ENCODE data around the gene RBM47.
"Not testable (repeated sequence)": the region's sequence is repeated elsewhere in the genome, so short reads cannot be mapped to it uniquely, and the experiment has no call there.

Gene RBM47

DNA sequence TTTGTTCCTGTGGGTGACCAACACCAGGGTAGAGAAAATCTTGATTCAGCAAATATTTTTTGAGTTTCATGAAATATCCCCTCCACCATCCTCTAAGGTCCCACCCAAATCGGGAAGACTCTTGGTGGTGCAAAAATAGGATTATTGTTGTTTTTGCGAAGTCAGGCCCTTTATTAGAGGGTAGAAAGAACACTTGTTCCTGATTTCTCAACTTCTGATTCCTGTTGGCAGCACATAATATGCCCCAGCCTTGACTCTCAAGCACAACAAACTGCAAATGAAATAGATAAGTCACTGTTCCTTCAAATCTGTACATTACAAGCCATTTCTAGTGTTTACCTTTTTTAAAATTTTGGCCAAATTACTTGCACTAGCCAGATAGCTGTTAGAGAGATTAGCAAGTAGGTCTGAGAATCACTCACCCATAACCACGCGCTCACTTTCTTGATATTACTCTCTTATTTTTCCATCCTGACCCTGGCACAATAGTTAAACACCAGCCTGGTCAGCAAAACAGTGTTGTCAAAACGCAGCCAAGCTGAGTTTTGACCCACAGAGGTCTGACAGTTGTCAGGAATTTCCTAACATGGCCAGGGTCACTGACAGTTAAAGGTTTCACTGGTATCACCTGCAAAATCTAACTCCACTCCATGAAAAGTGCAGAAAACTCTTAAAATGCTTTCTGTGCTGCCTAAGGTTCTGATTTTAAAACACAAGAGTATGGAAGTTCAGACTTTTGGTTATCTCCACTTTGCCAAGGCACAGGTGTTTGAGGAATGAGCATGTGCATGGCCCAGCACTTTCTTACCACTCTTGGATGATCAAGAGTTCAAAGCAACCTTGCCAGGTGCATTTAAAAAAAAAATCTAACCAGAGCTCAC lies 69.8 kb downstream of the RBM47 start:
- DNase-seq, result no peak

GRCh38 chr4:40557736-40558135 lies 71.9 kb downstream of the RBM47 start:
- DNase-seq, result no peak

- no peak for DNase-seq
Observed at GRCh38 chr4:40555176-40555900, 74.3 kb downstream of the RBM47 start.

GRCh38 chr4:40554641-40555040 lies 75.0 kb downstream of the RBM47 start:
- not testable (repeated sequence) for DNase-seq

DNA sequence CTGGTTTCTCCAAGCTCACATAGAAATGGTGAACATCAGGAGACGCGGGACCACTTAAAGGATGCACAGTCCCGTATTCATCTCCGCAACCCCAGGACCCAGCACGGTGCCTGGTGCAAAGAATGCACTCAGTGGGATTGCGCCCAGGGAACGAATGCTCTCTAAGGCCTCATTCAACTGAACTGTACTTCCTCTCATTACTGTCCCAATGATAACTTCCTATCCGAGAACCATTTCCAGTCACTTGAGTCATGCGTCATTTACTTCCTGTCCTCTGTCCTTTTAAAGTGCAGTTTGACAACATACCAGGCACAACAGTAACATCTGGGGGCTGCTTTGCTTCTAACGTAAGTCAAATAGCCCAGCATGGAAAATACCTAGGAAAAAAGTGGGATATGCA lies 75.7 kb downstream of the RBM47 start:
- no peak for DNase-seq

DNA sequence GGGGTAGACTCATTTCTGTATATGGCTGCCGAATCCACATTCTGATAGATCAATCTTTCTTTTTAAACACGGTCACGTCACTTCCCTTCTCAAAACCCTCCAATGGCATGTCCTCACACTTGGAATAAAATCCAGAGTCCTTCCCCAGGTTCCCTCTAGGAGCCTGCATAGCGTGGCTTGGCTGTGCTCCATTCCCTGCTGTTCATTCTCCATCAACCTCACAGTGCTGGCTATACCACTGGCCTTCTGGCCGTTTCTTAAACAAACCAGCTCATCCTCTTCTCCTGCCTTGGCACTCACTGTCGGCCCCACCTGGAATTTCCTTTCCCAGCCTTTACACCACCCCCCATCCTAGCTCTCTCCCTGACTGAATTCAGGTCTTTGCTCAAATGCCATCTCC lies 77.1 kb downstream of the RBM47 start:
- no peak for DNase-seq

- peak; percentile 31 to 54 for DNase-seq
Observed at GRCh38 chr4:40551568-40552136, 78.0 kb downstream of the RBM47 start.

- no peak for DNase-seq
Observed at GRCh38 chr4:40550948-40551462, 78.7 kb downstream of the RBM47 start.

- no peak for DNase-seq
Observed at GRCh38 chr4:40550196-40550595, 79.5 kb downstream of the RBM47 start.

DNA sequence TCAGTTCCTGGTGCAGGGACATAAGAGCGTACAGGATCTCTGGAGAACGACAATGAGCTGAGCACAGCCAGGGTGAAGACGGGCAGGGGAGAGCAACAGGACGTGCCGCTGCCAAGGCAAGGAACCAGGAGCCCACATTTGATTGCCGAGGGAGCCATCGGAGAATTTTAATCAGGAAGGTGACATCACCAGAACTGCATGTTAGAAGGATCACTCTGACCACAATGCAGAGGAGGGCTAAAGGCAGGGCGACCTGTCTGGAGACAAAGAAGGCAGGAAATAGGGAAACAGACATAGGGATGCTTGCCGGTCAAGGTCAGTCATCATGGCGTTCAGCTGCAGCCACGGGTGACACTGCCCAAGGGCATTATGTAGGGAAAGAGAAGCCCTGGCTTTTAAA lies 81.4 kb downstream of the RBM47 start:
- DNase-seq, result no peak

DNA sequence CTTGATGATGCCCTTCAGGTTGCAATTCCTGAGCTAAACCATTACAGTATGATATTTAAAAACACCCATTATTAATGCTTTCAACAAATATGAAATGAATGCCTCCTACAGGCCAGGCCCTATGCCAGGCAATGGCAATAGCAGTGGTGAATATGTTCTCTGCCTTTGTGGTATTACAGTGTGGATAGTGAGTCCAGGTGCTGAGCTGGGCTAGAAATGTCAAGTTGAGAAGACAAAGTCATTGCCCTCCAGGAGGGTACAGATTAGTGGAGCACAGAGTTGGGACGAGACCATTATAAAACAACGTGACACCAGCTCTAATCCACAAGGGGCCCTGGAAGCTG lies 81.9 kb downstream of the RBM47 start:
- no peak for DNase-seq

DNA sequence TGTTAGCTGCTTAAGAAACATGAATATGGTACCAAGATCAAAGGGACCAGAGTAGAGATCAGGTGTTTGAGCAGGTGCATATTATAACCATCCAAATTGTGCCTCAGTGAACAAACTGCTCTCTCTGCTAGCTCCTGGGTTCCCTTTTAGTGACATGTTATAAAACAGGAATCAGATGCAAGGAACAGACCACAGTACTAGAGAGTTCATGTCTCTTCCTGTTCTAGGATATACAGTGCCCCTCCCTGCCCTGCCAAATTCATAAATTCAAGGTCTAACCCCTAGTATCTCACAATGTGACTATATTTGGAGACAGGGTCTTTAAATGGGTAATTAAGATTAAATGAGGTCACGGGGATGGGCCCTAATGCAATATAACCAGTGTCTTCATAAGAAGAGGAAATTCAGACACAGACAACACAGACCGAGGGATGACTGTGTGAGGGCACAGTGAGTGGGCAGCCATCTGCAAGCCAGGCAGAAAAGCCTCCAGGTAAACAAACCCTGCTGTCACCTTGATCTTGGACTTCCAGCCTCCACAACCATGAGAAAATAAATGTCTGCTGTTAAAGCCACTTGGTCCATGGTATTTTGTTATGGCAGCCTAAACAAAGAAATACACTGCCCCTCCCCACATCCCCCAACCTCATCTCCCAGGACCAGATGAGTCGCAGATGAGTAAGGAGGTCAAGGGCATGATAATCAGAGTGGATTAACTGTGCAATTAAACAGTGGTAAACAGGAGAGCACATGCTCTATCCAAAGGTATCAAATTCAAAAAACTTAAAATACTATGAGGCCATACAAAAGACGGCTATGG lies 82.5 kb downstream of the RBM47 start:
- no peak for DNase-seq

- no peak for DNase-seq
Observed at GRCh38 chr4:40546506-40546905, 83.2 kb downstream of the RBM47 start.

GRCh38 chr4:40545487-40545886 lies 84.2 kb downstream of the RBM47 start:
- not testable (repeated sequence) for DNase-seq

DNA sequence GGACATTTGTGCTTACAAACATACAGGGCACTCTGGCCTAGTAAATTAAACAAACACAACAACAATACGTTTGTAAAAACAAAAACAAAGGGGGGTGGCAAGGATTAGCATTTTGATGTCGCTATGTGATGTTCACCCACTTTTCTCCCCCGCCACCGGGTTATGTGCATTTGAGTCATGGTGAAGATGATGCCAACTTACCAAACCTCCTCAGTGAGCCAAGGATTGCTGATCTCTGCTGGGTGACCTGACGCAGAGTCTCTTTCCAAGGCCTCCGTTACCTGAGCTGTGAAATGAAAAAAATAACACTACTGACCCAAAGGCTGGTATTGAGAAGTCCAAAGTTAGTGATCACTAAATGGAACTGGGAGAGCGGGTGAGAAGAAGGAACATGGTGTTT lies 85.4 kb downstream of the RBM47 start:
- DNase-seq, result no peak

- DNase-seq, result no peak
Observed at GRCh38 chr4:40540800-40541199, 88.9 kb downstream of the RBM47 start.

GRCh38 chr4:40536032-40536431 lies 93.6 kb downstream of the RBM47 start:
- no peak for DNase-seq

GRCh38 chr4:40531636-40532023 lies 98.0 kb downstream of the RBM47 start:
- DNase-seq, result no peak

GRCh38 chr4:40530961-40531635 lies 98.6 kb downstream of the RBM47 start:
- no peak for DNase-seq

GRCh38 chr4:40526741-40527140 lies 102.9 kb downstream of the RBM47 start:
- DNase-seq, result no peak

DNA sequence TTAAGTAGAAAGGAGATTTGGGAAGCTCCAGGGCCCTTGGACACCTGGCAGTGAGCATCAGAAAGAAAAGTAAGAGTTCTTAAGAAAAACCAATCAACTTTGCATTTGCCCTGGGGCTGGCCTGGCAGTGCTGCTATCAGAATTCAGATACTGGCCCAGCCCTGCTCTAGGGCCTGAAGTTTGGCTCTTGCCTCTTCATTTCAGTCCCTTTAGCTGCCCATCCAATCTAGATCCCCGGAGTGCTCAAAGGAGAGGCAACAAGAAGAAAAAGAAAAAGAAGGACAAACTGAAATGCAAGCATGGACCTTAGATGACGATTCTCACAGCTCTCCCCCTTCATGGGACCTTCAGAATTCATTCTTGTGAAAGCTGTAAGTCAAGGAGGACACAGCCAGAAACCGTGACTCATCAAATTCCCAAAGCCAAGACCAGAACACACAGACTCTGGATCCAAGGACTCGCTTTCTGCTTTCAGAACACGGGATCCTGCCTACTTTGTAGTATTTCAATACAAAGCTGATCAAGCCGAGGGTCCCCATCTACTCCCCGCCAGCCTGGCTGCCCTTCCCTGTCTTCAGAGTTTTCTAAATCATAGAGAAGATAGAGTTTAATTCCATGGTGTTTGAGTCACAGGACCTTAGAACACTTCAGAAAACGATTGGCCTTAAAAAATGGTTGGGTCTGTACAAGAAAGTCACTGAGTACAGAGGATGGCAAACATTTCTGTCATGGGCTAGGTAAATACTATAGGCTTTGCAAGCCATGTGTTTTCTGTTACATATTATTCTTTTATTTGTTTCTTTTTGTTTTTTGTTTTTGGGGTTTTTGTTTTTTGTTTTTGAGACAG lies 103.7 kb downstream of the RBM47 start:
- no peak for DNase-seq
